K562 (cell line): Measurements from ENCODE around the gene RDH16. TPM values are rescaled to one million over a fixed set of nuclear protein-coding genes. Genes with fewer than 3 reads are reported as not detected.
A peak's percentile ranks its signal among the peaks of the same experiment; 100 is the strongest.

Source experiments
- ATF7 ChIP-seq: fragments of 450-650 bp; IDR thresholded peaks from 2 replicates; pipeline ENCODE4 v1.7.1; 2014; ENCODE audit warnings: mild to moderate bottlenecking, moderate library complexity
- CBX1 ChIP-seq: sonication (generic); IDR thresholded peaks from 2 replicates; pipeline ENCODE4 v1.6.1; 2016; ENCODE audit warnings: antibody characterized with exemption, low read depth, mild to moderate bottlenecking
- KDM1A ChIP-seq, 2 experiments: fragments of 450-650 bp; IDR thresholded peaks; 2 replicates each; pipeline ENCODE4 v1.6.1; 2016; ENCODE audit warnings: mild to moderate bottlenecking in 2 of 2
- POLR2A ChIP-seq: fragments of 450-650 bp; conservative IDR thresholded peaks from 2 replicates; pipeline ENCODE4 v1.6.1; 2016
- PPARD ChIP-seq: fragments of 250-450 bp; sonication (Bioruptor Pico); IDR thresholded peaks from 2 replicates; pipeline ENCODE4 v1.8.0; 2022; ENCODE audit warnings: inconsistent platforms, mild to moderate bottlenecking, moderate library complexity
- RBBP5 ChIP-seq: fragments of 200-600 bp; sonication (generic); IDR thresholded peaks from 2 replicates; pipeline ENCODE4 v1.6.1; 2012; ENCODE audit warnings: borderline replicate concordance, mild to moderate bottlenecking, low read length, control low read depth, inconsistent platforms; ENCODE audit not compliant: insufficient read depth, poor library complexity, severe bottlenecking
- SETDB1 ChIP-seq: IDR thresholded peaks from one replicate; pipeline ENCODE4 v1.6.1; 2012; ENCODE audit warnings: low read length, control low read depth, inconsistent platforms
- TAF15 ChIP-seq: fragments of 200-400 bp; formaldehyde crosslinking; IDR thresholded peaks from 2 replicates; pipeline ENCODE4 v1.6.1; 2017; ENCODE audit warnings: mild to moderate bottlenecking, low read depth, low read length, moderate library complexity
- TAF9B ChIP-seq: fragments of 450-650 bp; IDR thresholded peaks from 2 replicates; pipeline ENCODE4 v1.6.1; 2018; ENCODE audit warnings: mild to moderate bottlenecking; ENCODE audit not compliant: partially characterized antibody
- TARDBP ChIP-seq: fragments of 450-650 bp; IDR thresholded peaks from 2 replicates; pipeline ENCODE4 v1.6.1; 2016
- TCF7 ChIP-seq: sonication (generic); IDR thresholded peaks from 2 replicates; pipeline ENCODE4 v1.6.1; 2016; ENCODE audit warnings: antibody characterized with exemption, borderline replicate concordance
- TSC22D4 ChIP-seq: fragments of 450-650 bp; IDR thresholded peaks from 2 replicates; pipeline ENCODE4 v1.6.1; 2016; ENCODE audit warnings: missing genetic modification characterization, missing biosample characterization, control low read depth
- ZNF232 ChIP-seq: sonication (generic); formaldehyde crosslinking; IDR thresholded peaks from 2 replicates; pipeline ENCODE4 v1.8.0; 2022; ENCODE audit warnings: mild to moderate bottlenecking, missing genetic modification reagents
- ZNF586 ChIP-seq: fragments of 450-650 bp; formaldehyde crosslinking; conservative IDR thresholded peaks from 2 replicates; pipeline ENCODE4 v1.4.0; 2020; ENCODE audit warnings: mild to moderate bottlenecking, moderate library complexity
- polyA plus RNA-seq, 8 experiments: library from polyadenylated mRNA; depleted of rRNA in 4 of 8; stranded (reverse) in 5 of 8; unstranded in 3 of 8; fragments of >200 nt; fragmentation: Nextera tagmentation in 2 of 8; fragmentation: Illumina TruSeq in 1 of 8; extraction: Ambion mirVana in 2 of 8; extraction: Trizol in 1 of 8; gene quantifications; 2 replicates each; pipeline versions ENCODE4 v1.2.1 to v1.2.3, GENCODE V29; 2011 to 2014; ENCODE audit warnings: inconsistent platforms in 1 of 8, missing spikeins in 1 of 8
- total RNA-seq, 7 experiments: library from RNA; depleted of rRNA in 6 of 7; stranded (reverse); fragments of >200 nt in 6 of 7; fragmentation: Illumina TruSeq in 2 of 7; extraction: Trizol in 2 of 7; gene quantifications; 2 replicates each; pipeline versions ENCODE4 v1.2.1 to v1.2.3, GENCODE V29; 2011 to 2021; ENCODE audit warnings: low replicate concordance in 1 of 7
- TF ChIP-seq, protein P1 (sequence below): fragments of 250-450 bp; sonication (Bioruptor Pico); IDR thresholded peaks from 2 replicates; pipeline ENCODE4 v1.4.0; 2020; ENCODE audit warnings: mild to moderate bottlenecking, moderate library complexity
- TF ChIP-seq, protein P2 (sequence below): sonication (generic); formaldehyde crosslinking; IDR thresholded peaks from 2 replicates; pipeline ENCODE4 v1.8.0; 2022; ENCODE audit warnings: mild to moderate bottlenecking, missing genetic modification reagents
- TF ChIP-seq, protein P3 (sequence below): fragments of 250-450 bp; sonication (Bioruptor Pico); IDR thresholded peaks from 2 replicates; pipeline ENCODE4 v1.5.0; 2022; ENCODE audit warnings: mild to moderate bottlenecking
- TF ChIP-seq, protein P4 (sequence below): fragments of 450-650 bp; formaldehyde crosslinking; IDR thresholded peaks from 2 replicates; pipeline ENCODE4 v1.4.0; 2022; ENCODE audit warnings: missing genetic modification characterization
- TF ChIP-seq, protein P5 (sequence below), 2 experiments: fragments of 150-350 bp in 1 of 2; IDR thresholded peaks; 2 replicates each; pipeline ENCODE4 v1.6.1; 2012 to 2016; ENCODE audit warnings: low read depth in 2 of 2, low read length in 2 of 2, mild to moderate bottlenecking in 1 of 2, moderate library complexity in 1 of 2

The RDH16 gene
- total and polyA plus RNA-seq, 9 of the 15 experiments (the other 6 are each of a cell fraction or from before 2014, with no cell fraction given): 0.11 to 0.52 (median 0.22) TPM; not detected in 1

DNA sequence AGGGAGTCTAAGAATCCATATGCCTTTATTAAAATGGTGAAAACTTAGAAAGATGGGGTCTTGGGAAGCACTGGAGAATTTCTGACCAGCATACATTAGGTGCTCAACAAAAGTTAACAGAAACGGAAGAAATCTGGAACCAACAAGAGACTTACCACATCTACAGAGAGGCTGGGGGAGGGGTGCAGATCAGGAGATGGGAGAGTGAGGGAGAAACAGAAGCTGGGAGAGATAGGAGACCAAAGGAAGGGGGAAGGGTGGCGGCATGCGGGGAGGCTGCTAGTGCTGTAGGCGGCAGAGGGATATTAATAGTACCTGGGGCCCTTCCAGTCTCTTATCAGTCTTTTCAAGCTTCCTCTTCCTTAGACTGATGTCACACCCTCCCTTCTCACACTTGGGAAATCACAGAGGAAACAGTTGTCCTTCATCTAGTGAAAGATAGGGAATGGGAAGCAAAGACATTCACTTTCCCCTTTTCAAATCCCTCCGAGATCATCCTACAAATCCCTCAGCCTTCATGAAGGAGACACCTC is 30.9 kb upstream of the RDH16 start (continued):
- TF ChIP-seq, protein P1, sequence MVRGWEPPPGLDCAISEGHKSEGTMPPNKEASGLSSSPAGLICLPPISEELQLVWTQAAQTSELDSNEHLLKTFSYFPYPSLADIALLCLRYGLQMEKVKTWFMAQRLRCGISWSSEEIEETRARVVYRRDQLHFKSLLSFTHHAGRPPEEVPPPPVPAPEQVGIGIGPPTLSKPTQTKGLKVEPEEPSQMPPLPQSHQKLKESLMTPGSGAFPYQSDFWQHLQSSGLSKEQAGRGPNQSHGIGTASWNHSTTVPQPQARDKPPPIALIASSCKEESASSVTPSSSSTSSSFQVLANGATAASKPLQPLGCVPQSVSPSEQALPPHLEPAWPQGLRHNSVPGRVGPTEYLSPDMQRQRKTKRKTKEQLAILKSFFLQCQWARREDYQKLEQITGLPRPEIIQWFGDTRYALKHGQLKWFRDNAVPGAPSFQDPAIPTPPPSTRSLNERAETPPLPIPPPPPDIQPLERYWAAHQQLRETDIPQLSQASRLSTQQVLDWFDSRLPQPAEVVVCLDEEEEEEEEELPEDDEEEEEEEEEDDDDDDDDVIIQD (CRISPR knock-in tag): no peak
- peak; percentile 97 for TF ChIP-seq ATF7
- TF ChIP-seq, protein P2, sequence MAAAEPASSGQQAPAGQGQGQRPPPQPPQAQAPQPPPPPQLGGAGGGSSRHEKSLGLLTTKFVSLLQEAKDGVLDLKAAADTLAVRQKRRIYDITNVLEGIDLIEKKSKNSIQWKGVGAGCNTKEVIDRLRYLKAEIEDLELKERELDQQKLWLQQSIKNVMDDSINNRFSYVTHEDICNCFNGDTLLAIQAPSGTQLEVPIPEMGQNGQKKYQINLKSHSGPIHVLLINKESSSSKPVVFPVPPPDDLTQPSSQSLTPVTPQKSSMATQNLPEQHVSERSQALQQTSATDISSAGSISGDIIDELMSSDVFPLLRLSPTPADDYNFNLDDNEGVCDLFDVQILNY: no peak
- peak; percentile 100 for TF ChIP-seq KDM1A (IDR thresholded peaks at IDR 0.05)
- no peak for TF ChIP-seq TAF15
- TF ChIP-seq, protein P3, sequence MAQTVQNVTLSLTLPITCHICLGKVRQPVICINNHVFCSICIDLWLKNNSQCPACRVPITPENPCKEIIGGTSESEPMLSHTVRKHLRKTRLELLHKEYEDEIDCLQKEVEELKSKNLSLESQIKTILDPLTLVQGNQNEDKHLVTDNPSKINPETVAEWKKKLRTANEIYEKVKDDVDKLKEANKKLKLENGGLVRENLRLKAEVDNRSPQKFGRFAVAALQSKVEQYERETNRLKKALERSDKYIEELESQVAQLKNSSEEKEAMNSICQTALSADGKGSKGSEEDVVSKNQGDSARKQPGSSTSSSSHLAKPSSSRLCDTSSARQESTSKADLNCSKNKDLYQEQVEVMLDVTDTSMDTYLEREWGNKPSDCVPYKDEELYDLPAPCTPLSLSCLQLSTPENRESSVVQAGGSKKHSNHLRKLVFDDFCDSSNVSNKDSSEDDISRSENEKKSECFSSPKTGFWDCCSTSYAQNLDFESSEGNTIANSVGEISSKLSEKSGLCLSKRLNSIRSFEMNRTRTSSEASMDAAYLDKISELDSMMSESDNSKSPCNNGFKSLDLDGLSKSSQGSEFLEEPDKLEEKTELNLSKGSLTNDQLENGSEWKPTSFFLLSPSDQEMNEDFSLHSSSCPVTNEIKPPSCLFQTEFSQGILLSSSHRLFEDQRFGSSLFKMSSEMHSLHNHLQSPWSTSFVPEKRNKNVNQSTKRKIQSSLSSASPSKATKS (CRISPR knock-in tag): no peak
- TF ChIP-seq PPARD: no peak
- no peak for TF ChIP-seq ZNF232 (CRISPR knock-in tag)
- TF ChIP-seq TARDBP: peak; percentile 95
- TF ChIP-seq ZNF586: no peak
- TF ChIP-seq, protein P4, sequence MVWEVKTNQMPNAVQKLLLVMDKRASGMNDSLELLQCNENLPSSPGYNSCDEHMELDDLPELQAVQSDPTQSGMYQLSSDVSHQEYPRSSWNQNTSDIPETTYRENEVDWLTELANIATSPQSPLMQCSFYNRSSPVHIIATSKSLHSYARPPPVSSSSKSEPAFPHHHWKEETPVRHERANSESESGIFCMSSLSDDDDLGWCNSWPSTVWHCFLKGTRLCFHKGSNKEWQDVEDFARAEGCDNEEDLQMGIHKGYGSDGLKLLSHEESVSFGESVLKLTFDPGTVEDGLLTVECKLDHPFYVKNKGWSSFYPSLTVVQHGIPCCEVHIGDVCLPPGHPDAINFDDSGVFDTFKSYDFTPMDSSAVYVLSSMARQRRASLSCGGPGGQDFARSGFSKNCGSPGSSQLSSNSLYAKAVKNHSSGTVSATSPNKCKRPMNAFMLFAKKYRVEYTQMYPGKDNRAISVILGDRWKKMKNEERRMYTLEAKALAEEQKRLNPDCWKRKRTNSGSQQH: 0 out of 2 replicates have a peak, but pooled peaks have one; percentile 28
- peak; percentile 27 for TF ChIP-seq RBBP5
- TF ChIP-seq TAF9B: peak; percentile 90
- TF ChIP-seq TCF7: peak; percentile 79; the same call in 1 of the 2 replicates
- no peak for TF ChIP-seq CBX1
- TF ChIP-seq, protein P5, sequence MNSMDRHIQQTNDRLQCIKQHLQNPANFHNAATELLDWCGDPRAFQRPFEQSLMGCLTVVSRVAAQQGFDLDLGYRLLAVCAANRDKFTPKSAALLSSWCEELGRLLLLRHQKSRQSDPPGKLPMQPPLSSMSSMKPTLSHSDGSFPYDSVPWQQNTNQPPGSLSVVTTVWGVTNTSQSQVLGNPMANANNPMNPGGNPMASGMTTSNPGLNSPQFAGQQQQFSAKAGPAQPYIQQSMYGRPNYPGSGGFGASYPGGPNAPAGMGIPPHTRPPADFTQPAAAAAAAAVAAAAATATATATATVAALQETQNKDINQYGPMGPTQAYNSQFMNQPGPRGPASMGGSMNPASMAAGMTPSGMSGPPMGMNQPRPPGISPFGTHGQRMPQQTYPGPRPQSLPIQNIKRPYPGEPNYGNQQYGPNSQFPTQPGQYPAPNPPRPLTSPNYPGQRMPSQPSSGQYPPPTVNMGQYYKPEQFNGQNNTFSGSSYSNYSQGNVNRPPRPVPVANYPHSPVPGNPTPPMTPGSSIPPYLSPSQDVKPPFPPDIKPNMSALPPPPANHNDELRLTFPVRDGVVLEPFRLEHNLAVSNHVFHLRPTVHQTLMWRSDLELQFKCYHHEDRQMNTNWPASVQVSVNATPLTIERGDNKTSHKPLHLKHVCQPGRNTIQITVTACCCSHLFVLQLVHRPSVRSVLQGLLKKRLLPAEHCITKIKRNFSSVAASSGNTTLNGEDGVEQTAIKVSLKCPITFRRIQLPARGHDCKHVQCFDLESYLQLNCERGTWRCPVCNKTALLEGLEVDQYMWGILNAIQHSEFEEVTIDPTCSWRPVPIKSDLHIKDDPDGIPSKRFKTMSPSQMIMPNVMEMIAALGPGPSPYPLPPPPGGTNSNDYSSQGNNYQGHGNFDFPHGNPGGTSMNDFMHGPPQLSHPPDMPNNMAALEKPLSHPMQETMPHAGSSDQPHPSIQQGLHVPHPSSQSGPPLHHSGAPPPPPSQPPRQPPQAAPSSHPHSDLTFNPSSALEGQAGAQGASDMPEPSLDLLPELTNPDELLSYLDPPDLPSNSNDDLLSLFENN (IDR thresholded peaks at IDR 0.05; ENCODE audit: low read depth in 2 of 2, low read length in 2 of 2): peak in 1 of 2 experiments; percentile 98; a peak in 2 of 4 replicates
- TF ChIP-seq TSC22D4 (tag): no peak
- no peak for TF ChIP-seq POLR2A
- TF ChIP-seq SETDB1: no peak
